ENCODE measurements around the gene FAAP100.

Gene FAAP100

GRCh38 chr17:81552244-81553017 is at the start of gene FAAP100:
Gene FAAP100, minus strand, starts transcription at chr17:81552353. Its CDS starts 23 bp downstream, at chr17:81552330.
- TF ChIP-seq, protein P1, sequence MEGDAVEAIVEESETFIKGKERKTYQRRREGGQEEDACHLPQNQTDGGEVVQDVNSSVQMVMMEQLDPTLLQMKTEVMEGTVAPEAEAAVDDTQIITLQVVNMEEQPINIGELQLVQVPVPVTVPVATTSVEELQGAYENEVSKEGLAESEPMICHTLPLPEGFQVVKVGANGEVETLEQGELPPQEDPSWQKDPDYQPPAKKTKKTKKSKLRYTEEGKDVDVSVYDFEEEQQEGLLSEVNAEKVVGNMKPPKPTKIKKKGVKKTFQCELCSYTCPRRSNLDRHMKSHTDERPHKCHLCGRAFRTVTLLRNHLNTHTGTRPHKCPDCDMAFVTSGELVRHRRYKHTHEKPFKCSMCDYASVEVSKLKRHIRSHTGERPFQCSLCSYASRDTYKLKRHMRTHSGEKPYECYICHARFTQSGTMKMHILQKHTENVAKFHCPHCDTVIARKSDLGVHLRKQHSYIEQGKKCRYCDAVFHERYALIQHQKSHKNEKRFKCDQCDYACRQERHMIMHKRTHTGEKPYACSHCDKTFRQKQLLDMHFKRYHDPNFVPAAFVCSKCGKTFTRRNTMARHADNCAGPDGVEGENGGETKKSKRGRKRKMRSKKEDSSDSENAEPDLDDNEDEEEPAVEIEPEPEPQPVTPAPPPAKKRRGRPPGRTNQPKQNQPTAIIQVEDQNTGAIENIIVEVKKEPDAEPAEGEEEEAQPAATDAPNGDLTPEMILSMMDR (IDR thresholded peaks at IDR 0.05; ENCODE audit: extremely low read depth, missing control alignments): no peak

GRCh38 chr17:81601525-81602120 is 49.5 kb upstream of the FAAP100 start:
- TF ChIP-seq, protein P1 (IDR thresholded peaks at IDR 0.05; ENCODE audit: extremely low read depth, missing control alignments): peak; percentile 69
- peak; percentile 80 for DNase-seq (ENCODE audit: low spot score)

More at GRCh38 chr17:81552244-81553017, at the start of gene FAAP100:
- DNase-seq (ENCODE audit: low spot score): peak; percentile 98

- TF ChIP-seq, protein P1 (IDR thresholded peaks at IDR 0.05; ENCODE audit: extremely low read depth, missing control alignments): no peak
Observed at GRCh38 chr17:81599719-81600486, 47.8 kb upstream of the FAAP100 start.

GRCh38 chr17:81593105-81593871 is 41.1 kb upstream of the FAAP100 start:
- TF ChIP-seq, protein P1 (IDR thresholded peaks at IDR 0.05; ENCODE audit: extremely low read depth, missing control alignments): no peak
- DNase-seq (ENCODE audit: low spot score): no peak

More at GRCh38 chr17:81599719-81600486, 47.8 kb upstream of the FAAP100 start:
- DNase-seq (ENCODE audit: low spot score): no peak

DNA sequence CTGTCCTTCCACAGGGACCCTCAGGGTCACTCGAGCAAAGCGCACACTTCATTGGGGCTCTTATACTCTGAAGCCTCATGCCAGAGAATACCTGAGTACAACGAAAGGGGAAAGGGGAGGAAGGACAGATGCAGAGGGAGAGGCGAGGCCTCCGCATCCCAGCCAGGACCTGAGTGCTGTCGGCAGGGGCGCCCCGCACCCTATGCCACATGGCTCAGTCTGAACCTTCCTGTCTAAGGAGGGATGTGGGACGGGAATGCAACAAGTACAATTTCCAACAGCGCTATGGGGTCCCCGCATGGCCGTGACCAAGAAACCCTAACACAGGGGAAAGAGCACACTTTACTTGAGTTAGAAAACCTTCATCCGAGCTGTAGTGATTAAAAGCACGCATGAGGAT is 39.8 kb upstream of the FAAP100 start:
- no peak for DNase-seq (ENCODE audit: low spot score)
- TF ChIP-seq, protein P1 (IDR thresholded peaks at IDR 0.05; ENCODE audit: extremely low read depth, missing control alignments): no peak

- TF ChIP-seq, protein P1 (IDR thresholded peaks at IDR 0.05; ENCODE audit: extremely low read depth, missing control alignments): no peak
- DNase-seq (ENCODE audit: low spot score): no peak
Observed at GRCh38 chr17:81590121-81590520, 38.0 kb upstream of the FAAP100 start.

Data from GM20000 (cell line).